ENCODE data around the gene AP3S2.

The AP3S2 gene

DNA sequence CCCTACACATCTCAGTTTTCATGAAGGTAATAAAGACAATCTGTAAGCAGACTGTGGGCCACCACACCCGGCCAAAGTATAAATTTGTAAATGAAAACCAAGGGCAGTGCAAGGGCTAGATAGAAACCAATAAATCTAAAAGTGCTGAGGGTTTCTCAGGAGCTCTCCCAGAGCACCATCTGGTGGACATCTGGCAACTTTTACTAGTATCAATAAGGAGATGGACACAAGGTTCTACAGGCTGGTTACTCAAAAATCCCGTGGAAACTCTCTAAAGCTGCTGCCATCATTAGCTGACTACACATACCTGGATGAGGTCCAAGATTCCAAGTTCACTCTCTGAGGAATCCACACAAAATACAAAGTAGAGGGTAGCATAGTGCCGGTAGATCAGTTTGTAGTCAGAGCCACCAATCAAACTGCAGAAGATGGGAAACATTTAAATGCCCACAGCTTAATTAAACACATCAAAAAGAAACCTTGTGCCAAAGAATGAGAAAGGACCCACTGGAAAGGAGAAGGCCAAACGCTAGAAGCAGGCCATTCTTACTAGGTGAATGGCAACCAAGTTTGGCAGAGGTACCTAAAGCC is 5.5 kb downstream of the AP3S2 start:
- no peak for TF ChIP-seq GATA2 (IDR thresholded peaks at IDR 0.05; ENCODE audit: low read depth, low read length)
- no peak for TF ChIP-seq GATA3 (IDR thresholded peaks at IDR 0.05; ENCODE audit: low read depth, low read length)

DNA sequence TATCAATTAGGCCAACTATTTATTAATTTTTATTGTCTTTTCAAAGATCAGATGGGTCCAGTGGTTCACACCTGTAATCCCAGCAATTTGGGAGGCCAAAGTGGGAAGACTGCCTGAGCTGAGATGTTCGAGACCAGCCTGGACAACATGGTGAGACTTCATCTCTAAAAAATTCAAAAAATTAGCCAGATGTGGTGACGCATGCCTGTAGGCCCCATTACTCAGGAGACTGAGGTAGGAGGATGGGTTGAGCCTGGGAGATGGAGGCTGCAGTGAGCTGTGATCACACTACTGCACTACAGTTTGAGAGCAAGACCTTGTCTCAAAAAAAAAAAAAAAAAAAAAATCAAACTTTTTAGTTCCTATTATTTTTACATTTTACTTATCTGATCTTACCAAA is 8.2 kb downstream of the AP3S2 start:
- TF ChIP-seq GATA2 (IDR thresholded peaks at IDR 0.05; ENCODE audit: low read depth, low read length), result no peak

DNA sequence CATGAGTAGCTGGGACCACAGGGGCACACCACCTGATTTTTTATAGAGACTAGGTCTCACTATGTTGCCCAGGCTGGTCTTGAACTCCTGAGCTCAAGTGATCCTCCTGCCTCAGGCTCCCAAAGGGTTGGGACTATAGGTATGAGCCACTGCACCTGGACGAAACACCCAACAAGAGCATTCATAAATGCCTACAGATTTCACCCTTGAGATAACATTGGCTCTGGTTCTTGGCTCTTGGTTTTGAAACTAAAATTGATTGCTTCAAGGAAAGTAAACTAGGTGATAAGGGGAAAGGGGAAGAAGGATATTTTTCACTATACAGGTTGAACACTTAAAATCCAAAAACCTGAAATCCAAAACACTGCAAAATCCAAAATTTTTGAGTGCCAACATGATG is 10.3 kb downstream of the AP3S2 start:
- TF ChIP-seq GATA3 (IDR thresholded peaks at IDR 0.05; ENCODE audit: low read depth, low read length) (no peak), GATA2 (IDR thresholded peaks at IDR 0.05; ENCODE audit: low read depth, low read length) (no peak)

- TF ChIP-seq GATA2 (IDR thresholded peaks at IDR 0.05; ENCODE audit: low read depth, low read length), result no peak
- TF ChIP-seq GATA3 (IDR thresholded peaks at IDR 0.05; ENCODE audit: low read depth, low read length), result no peak
Observed at GRCh38 chr15:89880727-89881126, 13.1 kb downstream of the AP3S2 start.

- TF ChIP-seq GATA3 (IDR thresholded peaks at IDR 0.05; ENCODE audit: low read depth, low read length) (no peak), GATA2 (IDR thresholded peaks at IDR 0.05; ENCODE audit: low read depth, low read length) (no peak)
Observed at GRCh38 chr15:89878323-89878722, 15.5 kb downstream of the AP3S2 start.

GRCh38 chr15:89877083-89877425 is 16.7 kb downstream of the AP3S2 start:
- TF ChIP-seq GATA3 (IDR thresholded peaks at IDR 0.05; ENCODE audit: low read depth, low read length), result no peak
- no peak for TF ChIP-seq GATA2 (IDR thresholded peaks at IDR 0.05; ENCODE audit: low read depth, low read length)

DNA sequence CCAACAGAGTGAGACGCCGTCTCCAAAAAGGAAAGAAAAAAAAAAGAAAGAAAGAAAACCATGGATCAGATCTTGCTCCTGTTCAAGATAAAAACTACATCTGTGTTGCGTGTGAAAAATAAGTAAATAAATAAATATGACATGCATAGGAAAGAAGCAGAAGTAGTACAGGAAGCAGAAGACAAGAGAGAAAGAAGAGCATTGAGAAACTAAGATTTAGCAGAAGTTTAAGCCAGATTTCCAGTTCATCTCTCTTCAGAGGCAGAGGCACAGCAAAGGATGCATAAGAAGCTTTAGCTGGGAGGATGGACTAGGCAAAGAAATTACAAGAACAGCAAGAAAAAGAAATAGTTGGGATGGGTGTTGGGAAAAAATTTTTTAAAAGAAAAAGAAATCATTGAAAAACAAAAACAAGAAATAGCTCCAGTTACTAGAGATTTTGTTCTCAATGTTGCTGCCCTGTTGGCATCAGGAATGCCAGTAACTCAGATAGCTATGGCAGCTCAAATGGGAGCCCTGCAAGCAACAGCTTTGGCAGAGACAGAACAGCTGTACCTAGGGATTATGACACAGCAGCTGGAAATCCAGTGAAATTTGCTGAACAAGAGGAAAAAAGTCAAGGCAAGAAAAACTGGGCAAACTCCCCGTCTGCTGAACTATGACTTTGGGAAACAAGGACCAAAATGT is 17.3 kb downstream of the AP3S2 start:
- TF ChIP-seq GATA2 (IDR thresholded peaks at IDR 0.05; ENCODE audit: low read depth, low read length) (no peak), GATA3 (IDR thresholded peaks at IDR 0.05; ENCODE audit: low read depth, low read length) (no peak)

GRCh38 chr15:89875741-89876140 is 18.1 kb downstream of the AP3S2 start:
- no peak for TF ChIP-seq GATA2 (IDR thresholded peaks at IDR 0.05; ENCODE audit: low read depth, low read length)
- no peak for TF ChIP-seq GATA3 (IDR thresholded peaks at IDR 0.05; ENCODE audit: low read depth, low read length)

- TF ChIP-seq GATA2 (IDR thresholded peaks at IDR 0.05; ENCODE audit: low read depth, low read length), result no peak
- TF ChIP-seq GATA3 (IDR thresholded peaks at IDR 0.05; ENCODE audit: low read depth, low read length), result no peak
Observed at GRCh38 chr15:89874926-89875564, 18.7 kb downstream of the AP3S2 start.

- TF ChIP-seq GATA2 (IDR thresholded peaks at IDR 0.05; ENCODE audit: low read depth, low read length), result no peak
- TF ChIP-seq GATA3 (IDR thresholded peaks at IDR 0.05; ENCODE audit: low read depth, low read length), result no peak
Observed at GRCh38 chr15:89870688-89871288, 23.0 kb downstream of the AP3S2 start.

DNA sequence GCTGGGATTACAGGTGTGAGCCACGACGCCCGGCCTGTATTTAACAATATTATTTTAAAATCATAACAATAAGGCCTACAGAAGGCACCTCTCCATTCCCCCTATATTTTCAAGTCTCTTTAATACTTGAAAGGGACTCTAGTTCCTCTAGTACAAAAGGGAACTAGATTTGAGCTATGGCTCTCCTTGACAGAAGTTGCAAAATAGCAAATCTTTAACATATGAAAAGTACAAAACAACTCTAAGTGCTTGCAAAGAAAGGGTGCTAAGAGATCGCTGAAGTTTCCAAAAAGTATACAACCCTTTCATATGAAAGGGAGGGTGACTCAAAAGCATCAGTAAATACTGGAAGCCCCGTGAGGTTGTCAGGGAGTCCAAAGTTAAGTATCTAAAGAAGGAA is 23.8 kb downstream of the AP3S2 start:
- TF ChIP-seq GATA3 (IDR thresholded peaks at IDR 0.05; ENCODE audit: low read depth, low read length), result no peak
- no peak for TF ChIP-seq GATA2 (IDR thresholded peaks at IDR 0.05; ENCODE audit: low read depth, low read length)

DNA sequence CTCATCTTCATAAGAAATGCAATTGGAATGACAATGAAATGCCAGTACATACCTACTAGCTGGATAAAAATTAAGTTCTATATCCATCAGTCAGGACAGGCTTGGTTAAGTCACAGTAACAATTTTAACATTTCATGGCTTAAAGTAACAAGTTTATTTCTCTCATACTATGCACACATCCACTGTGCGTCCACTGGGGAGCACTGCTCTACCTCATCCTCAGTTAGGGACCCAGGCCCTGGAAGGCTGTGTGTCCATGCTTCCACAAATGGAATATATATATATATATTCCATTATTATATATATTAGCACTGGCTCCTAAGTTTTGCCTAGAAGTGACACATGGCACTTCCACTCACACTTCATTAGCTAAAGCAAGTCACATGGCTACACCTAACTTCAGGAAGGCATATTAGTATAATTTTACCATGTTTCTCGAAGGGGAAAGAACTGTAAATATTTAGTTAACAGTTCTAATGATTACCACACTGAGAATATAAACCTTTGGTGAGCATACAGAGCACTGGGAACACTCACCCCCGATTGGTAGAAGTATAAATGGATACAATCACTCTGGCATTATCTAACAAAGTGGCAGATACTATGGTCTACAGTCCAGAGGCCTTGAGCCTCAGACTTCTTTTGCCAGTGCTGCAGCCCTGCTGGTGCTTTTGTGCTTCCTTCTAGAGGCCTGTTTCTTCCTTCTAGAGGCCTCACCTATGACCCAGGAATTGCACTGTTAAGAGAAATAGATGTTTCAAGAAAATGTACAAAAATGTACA is 28.6 kb downstream of the AP3S2 start:
- TF ChIP-seq GATA3 (IDR thresholded peaks at IDR 0.05; ENCODE audit: low read depth, low read length), result no peak
- no peak for TF ChIP-seq GATA2 (IDR thresholded peaks at IDR 0.05; ENCODE audit: low read depth, low read length)

DNA sequence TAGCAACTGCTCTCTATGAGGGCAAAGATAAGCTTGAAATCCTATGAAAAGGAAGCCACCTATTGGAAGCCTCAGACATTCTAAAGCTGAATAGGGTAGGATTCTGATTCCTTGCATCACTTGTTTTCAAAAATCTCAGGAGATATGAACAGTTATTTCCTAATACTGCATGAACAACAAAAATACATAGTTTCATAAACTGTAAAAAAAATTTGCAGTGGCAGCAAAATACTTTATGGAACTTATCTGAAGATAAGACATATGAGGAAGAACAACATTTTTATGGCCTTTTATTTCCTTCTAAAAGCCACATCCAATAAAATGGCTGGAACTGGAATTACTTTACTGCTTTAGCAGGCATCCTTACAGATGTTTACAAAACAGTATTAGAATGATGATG is 29.9 kb downstream of the AP3S2 start:
- TF ChIP-seq GATA2 (IDR thresholded peaks at IDR 0.05; ENCODE audit: low read depth, low read length), result no peak
- no peak for TF ChIP-seq GATA3 (IDR thresholded peaks at IDR 0.05; ENCODE audit: low read depth, low read length)

DNA sequence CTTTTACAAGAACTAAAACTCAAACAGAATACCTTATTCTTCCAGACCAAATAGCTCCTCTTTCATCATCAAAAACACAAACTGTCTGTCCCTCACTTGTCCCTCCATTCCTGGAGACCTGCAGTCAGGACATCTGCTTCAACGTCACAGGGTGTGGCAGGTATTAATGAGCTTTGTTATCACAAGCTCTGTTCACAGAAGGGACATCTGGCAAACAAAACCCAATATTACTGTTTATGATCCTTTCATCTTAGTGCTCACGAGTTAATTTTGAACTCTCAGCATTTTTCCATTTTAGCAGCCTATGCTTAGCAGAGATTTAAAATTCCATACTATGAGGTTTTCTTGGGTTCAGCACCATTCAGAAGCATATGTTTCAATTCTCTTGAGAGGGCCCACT is 32.9 kb downstream of the AP3S2 start:
- TF ChIP-seq GATA2 (IDR thresholded peaks at IDR 0.05; ENCODE audit: low read depth, low read length) (no peak), GATA3 (IDR thresholded peaks at IDR 0.05; ENCODE audit: low read depth, low read length) (no peak)

Measured in SH-SY5Y (cell line).